Colonic mucosa (tissue), 4 donors: ENCODE measurements around the gene PEX10. TPM values are rescaled to one million over a fixed set of nuclear protein-coding genes. Genes with fewer than 3 reads are reported as not detected.

Experiments
- DNase-seq: peaks from one replicate; pipeline ENCODE4 v3.0.0-alpha.2; 2020
- H3K27ac ChIP-seq: fragments of 200-600 bp; one replicate; pipeline ENCODE4 v1.8.0; 2021
- H3K27me3 ChIP-seq: fragments of 200-600 bp; one replicate; pipeline ENCODE4 v1.8.0; 2021
- H3K36me3 ChIP-seq: fragments of 200-600 bp; one replicate; pipeline ENCODE4 v1.8.0; 2021
- H3K4me1 ChIP-seq: fragments of 200-600 bp; one replicate; pipeline ENCODE4 v1.8.0; 2021; ENCODE audit warnings: mild to moderate bottlenecking
- H3K4me3 ChIP-seq: fragments of 200-600 bp; one replicate; pipeline ENCODE4 v1.8.0; 2021
- H3K9ac ChIP-seq, 2 donors: one replicate each; pipeline ENCODE4 v1.7.0; 2013; ENCODE audit warnings: control low read depth in 2 of 2, low read depth in 2 of 2, low read length in 2 of 2
- H3K9me3 ChIP-seq: fragments of 200-600 bp; one replicate; pipeline ENCODE4 v1.8.0; 2021
- CTCF ChIP-seq: fragments of 200-600 bp; IDR thresholded peaks from one replicate; pipeline ENCODE4 v1.8.0; 2022; ENCODE audit warnings: antibody characterized with exemption, mild to moderate bottlenecking
- intact Hi-C: fragments of 100-400 bp; cut with DNase I; formaldehyde crosslinking; loops from one replicate; pipeline ENCODE4 v1.14.1; 2022
- total RNA-seq, 2 donors: library from RNA; stranded (reverse); fragmentation: NEBNext Ultra II Directional in 1 of 2; extraction: Animal tissue kit (Norgen Biotek cat#: 25700) in 1 of 2; gene quantifications; one replicate each; pipeline ENCODE4 v1.2.1, GENCODE V29; 2021
- donor health status: healthy.
- donor health status: DM: no; HTN: no; CAD: no.
- donor health status: DM: no; HTN: no; CAD: no.

The PEX10 gene
- total RNA-seq, 2 donors from 2014 or later = 15.0 to 22.7 TPM

DNA sequence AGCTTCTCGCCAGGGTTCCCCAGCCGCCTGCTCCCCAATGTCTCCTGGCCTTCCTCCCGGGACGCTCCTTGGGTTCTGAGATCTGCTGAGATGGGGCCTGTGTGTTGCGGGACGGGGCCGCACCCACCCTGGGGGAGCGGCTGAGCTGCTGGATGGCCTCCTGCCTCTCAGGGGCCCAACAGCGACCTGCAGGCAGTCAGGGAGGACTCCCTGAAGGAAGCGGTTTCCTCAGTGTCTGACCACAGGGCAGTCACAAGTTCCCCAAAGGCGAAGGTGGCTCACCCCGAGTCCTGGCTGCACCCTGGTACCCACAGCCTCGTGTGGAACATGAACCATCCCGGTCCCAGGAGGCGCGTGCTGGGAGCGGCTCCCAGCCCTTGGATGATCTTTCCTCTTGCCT lies 45.1 kb upstream of the PEX10 start:
- no peaks in the 10 kb centered on the region for H3K9me3 ChIP-seq
- H3K36me3 ChIP-seq = no peaks in the 10 kb centered on the region
- no peak overlapping the region for H3K4me3 ChIP-seq
- H3K27me3 ChIP-seq = no peaks in the 10 kb centered on the region
- H3K4me1 ChIP-seq = no peaks in the 10 kb centered on the region
- H3K9ac ChIP-seq = no peak overlapping the region
- no peak for TF ChIP-seq CTCF
- intact Hi-C loops = no loop called here
- H3K27ac ChIP-seq = no peak overlapping the region
- DNase-seq = no peak

GRCh38 chr1:2455757-2456156 lies 43.4 kb upstream of the PEX10 start:
- no peaks in the 10 kb centered on the region for H3K36me3 ChIP-seq
- no peaks in the 10 kb centered on the region for H3K27me3 ChIP-seq
- no peak for DNase-seq
- TF ChIP-seq CTCF = no peak
- H3K4me1 ChIP-seq = no peaks in the 10 kb centered on the region
- no peaks in the 10 kb centered on the region for H3K9me3 ChIP-seq
- intact Hi-C loops = no loop called here
- no peak overlapping the region for H3K9ac ChIP-seq
- no peak overlapping the region for H3K4me3 ChIP-seq
- no peak overlapping the region for H3K27ac ChIP-seq

DNA sequence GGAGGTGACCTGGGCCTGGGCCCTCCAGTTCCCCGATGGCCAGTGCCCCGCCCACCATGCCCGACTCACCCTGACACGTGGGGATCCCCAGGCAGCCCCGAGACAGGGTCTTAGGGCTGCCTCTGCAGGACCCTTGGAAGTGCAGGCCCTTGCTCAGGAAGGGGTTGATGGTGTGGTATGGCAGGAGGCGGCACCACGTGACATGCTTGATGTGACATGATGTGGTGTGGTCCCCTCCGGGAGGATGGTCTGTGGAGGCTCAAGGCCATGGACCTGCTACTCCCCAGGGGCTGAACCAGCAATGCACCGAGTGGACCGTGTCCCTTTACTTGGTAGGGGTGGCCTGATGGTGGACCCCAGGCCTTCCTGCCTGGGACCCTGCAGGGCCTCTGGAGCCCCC lies 41.9 kb upstream of the PEX10 start:
- Histone ChIP-seq H3K9ac (no peak overlapping the region), H3K9me3 (no peaks in the 10 kb centered on the region), H3K4me1 (no peaks in the 10 kb centered on the region), H3K36me3 (no peaks in the 10 kb centered on the region), H3K4me3 (no peak overlapping the region), H3K27ac (no peak overlapping the region), H3K27me3 (no peaks in the 10 kb centered on the region)
- no peak for DNase-seq
- intact Hi-C loops = no loop called here
- TF ChIP-seq CTCF = no peak

- no peaks in the 10 kb centered on the region for H3K9me3 ChIP-seq
- H3K27me3 ChIP-seq = no peaks in the 10 kb centered on the region
- H3K9ac ChIP-seq = no peak overlapping the region
- TF ChIP-seq CTCF = no peak
- H3K27ac ChIP-seq = no peak overlapping the region
- intact Hi-C loops = no loop called here
- H3K4me3 ChIP-seq = no peak overlapping the region
- no peak for DNase-seq
- no peaks in the 10 kb centered on the region for H3K36me3 ChIP-seq
- H3K4me1 ChIP-seq = no peaks in the 10 kb centered on the region
Observed at GRCh38 chr1:2452932-2453315, 40.6 kb upstream of the PEX10 start.

DNA sequence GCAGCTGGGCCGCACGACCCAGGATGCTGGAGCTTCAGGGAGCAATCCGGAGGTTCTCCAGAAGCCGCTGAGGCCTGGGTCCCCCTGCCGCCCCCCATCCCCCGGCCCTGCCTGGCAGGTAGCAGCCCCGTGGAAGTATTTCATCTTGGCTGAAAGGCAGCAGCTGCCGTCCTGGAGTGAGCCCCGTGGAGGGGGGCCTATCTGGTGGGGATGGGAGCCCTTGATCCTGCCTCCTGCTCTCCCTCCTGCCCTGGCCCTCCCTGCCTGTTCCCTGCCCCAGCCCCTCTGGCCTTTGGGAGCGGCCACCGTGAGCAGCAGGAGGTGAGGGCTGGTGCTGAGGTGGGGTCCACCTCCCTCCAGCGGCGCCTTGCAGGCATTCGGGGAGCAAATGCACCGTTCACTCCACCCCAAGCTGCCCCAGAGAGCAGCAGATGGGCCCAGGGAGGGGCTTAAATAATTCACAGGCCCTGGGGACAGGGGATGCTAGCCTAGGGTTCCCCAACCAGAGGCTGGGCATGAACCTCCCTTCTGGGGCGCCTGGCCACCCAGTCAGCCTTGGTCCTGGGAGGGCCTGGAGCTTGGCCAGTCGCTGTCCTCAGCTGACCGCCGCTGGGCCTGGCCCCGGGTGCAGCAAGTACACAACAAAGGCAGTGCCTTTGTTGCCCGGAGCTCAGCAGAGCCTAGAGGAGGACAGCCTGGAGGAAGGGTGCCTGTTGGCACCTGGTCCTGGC lies 40.0 kb upstream of the PEX10 start:
- H3K27me3 ChIP-seq = no peaks in the 10 kb centered on the region

More for the DNA sequence above, 40.0 kb upstream of the PEX10 start:
- intact Hi-C loops = no loop called here
- Histone ChIP-seq H3K27ac (no peak overlapping the region), H3K9me3 (no peaks in the 10 kb centered on the region), H3K36me3 (no peaks in the 10 kb centered on the region), H3K4me3 (no peak overlapping the region), H3K4me1 (no peaks in the 10 kb centered on the region), H3K9ac (no peak overlapping the region)
- TF ChIP-seq CTCF = no peak
- DNase-seq = no peak
